GM18498 (cell line): ENCODE results near the gene ZBTB12.
"Not testable (repeated sequence)": the region's sequence is repeated elsewhere in the genome, so short reads cannot be mapped to it uniquely, and the experiment has no call there.

Experiments
- ATAC-seq: cut with Tn5 transposase; IDR thresholded peaks from one replicate; pipeline ENCODE4 v1.9.1; 2021; ENCODE audit warnings: mild to moderate bottlenecking, moderate library complexity; ENCODE audit not compliant: unreplicated experiment

Gene ZBTB12

GRCh38 chr6:31877125-31877650, 24.7 kb downstream of the ZBTB12 start:
- no peak for ATAC-seq

DNA sequence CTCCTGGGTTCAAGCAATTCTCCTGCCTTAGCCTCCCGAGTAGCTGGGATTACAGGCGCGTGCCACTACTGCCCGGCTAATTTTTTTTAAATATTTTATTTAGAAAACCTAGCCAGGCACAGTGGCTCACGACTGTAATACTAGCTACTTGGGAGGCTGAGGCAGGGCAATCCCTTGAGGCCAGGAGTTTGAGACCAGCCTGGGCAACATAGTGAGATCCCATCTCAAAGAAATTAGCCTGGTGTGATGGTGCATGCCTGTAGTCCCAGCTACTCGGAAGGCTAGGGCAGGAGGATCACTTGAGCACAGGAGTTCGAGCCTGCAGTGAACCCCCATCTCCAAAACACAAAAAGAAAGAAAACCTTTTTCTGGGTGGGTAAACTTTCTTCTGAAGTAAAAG, 25.5 kb downstream of the ZBTB12 start:
- ATAC-seq, result no peak

- no peak for ATAC-seq
Measured at GRCh38 chr6:31875877-31876276, 26.0 kb downstream of the ZBTB12 start.

DNA sequence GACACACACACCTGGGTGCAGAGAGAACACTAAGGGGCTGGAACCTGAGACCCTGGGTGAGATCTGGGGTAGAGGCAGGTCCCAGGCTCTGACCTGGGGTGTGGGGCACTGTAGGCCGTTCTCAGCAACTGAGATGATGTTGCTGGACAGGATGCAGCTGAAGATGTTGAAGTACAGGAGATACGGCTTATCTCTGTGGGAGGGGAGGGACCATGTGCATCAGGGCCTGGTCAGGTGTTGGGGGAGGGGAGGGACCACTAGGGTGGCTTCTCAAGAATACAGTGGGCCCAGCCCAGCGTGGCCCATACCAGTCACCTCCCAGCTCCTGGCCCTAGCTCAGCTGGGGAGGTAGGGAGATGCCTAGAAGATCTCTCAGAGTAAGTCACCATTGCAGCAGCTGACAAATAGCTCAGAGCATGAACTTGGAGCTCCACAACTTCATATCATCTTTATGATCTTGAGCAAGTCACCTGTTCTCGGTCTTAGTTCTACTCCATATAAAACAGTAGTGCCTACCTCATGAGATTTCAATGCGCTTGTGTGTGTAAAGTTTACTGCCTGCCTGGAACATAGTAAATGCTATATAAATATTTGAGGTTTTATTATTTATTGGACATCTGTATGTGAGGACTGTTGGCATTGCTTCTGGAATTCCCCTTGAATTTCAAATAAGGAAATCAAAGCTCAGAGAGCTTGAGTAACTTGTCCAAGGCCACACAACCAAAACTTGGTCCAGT, 26.9 kb downstream of the ZBTB12 start:
- ATAC-seq, result no peak

GRCh38 chr6:31874084-31874670, 27.7 kb downstream of the ZBTB12 start:
- ATAC-seq, result no peak

GRCh38 chr6:31871046-31871659, 30.7 kb downstream of the ZBTB12 start:
- no peak for ATAC-seq

DNA sequence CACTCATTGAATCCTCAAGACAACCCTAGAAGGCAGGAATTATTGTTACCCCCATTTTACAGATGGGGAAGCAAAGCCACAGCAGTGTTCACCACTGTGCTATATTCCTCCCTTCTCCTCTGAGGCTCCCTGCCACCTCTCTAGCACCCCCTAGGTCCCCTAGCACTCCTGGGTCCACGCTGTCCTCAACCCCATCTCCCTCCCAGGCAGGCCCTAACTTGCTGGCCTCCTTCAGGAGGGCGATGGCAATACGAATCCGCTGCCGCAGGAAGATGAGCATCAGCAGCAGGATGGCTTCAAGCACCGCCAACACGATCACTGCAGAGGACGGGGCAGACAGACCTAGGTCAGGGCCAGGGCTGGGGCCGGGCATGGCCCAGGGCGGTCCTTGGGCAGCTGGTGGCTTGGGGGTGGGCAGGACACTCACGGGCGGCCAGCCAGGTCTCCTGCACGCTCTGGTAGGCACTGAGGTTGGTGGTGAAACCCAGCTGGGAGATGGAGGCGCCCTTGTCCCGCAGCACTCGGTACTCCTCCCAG, 31.4 kb downstream of the ZBTB12 start:
- ATAC-seq, result no peak

GRCh38 chr6:31869343-31869742, 32.5 kb downstream of the ZBTB12 start:
- ATAC-seq, result no peak

DNA sequence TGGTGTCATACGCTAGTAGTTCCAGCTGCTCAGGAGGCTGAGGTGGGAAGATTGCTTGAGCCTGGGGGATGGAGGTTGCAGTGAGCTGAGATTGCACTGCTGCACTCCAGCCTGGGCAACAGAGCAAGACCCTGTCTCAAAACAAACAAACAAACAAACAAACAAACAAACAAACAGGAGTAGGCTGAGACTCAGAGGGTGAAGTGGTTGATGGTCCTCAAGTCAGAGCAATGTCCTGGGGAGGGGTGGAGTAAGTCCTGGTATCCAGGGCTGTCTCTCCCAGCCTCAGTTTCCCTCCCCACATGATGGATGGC, 33.3 kb downstream of the ZBTB12 start:
- not testable (repeated sequence) for ATAC-seq

DNA sequence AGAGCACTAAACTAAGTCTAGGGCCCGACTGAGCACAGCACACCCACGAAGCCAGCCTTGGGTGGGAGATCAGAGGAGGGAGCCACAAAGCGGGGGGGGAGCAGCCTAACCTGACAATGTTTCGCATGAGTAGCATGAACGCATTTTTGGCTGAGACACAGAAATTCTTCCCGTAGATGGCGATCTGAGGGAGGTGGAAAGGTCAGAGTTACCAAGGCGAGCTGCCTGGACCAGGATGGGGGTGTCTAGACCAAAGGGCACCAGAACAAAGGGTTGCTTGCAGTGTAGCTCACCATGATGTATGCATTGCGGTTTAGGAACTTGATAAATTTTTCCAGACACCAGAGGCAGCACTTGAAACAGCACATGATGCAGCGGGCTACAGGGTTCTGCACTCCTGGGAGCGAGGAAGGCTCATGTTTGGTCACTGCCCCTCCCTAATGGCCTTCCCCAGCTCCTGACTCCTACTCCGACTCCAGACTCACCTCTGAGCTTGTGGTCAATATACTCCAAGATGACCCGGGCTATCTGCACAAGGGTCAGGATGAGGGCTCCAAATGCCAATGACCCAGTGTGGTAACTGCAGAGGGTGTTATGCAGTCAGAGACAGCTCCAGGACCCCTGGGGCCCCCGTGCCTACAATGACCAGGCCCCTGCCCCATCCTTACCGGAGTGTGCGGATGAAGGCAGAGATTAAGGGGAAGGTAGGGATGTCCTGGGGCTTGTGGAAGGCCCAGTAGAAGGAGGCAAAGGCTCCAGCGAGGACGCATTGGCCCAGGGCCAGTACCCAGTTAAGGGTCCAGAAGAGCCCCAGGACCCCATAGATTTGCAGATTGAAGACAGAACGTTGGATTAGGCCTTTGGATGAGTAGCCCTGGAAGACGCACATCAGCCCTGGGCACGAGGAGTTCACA, 36.4 kb downstream of the ZBTB12 start:
- no peak for ATAC-seq

DNA sequence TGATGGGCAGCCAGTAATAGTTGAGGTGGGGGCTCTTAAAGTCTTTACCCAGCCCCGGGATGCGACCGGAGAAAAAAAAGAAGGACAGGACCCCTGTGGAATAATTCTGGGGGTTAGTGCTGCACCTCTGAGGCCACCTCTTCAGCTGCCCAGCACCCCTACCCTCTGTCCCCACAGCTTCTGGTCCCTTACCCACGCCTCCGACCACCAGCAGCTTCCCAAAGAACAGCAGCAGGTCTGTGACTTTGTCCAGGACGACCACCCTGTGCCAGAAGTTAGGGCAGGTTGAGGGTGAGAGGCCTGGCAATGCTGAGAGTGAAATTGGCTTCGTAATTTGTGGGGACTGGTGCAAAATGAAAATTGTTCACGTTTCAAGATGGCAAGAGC, 37.1 kb downstream of the ZBTB12 start:
- no peak for ATAC-seq

- not testable (repeated sequence) for ATAC-seq
Measured at GRCh38 chr6:31864123-31864562, 37.7 kb downstream of the ZBTB12 start.

DNA sequence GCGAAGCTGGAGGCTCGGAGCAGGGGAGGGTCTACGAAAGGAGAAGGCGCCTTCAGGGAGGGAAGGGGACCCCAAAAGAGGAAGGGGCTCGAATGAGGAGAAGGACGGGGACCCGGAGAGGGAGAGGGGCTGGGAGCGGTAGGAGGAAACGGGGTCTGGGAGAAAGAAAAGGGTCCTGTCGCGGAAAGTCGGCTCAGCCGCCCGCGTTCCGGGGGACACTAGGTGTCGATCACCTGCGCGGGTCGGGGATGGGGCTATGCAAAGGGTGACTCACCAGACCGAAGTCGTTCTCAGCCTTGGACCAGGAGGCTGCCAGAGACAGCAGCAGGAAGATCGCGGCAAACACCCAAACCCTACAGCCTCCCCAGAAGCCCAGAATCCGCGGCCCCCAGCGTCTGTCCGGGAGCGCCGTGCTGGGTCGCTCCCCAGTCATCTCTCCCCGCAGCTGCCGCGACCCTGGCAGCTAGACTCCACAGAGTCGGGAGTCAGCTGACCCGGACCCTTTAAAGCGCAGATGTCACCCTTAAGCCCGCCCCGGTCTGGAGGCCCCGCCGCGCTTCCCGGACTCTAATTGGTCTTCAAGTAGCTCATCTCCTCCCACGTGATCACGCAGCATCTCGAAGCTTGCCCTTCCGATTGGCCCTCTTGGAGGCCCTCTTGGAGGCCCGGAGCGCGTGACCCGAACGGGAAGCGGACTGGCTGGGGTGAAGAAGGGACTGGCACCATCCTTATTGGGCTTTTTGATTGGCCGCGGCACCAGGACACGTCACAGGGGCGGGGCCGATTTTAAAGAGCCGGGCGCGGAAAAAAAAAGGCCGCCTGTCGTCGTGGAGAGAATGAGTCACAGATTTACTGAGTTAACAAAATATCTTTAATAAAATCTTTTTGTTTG, 39.3 kb downstream of the ZBTB12 start, which contains the start of gene NEU1:
TSS of gene NEU1 (minus strand) at position 478 of the 892 bp plus-strand sequence. CDS start at position 433, 45 bp downstream.
- ATAC-seq, result peak; percentile 91

GRCh38 chr6:31861919-31862343, 40.0 kb downstream of the ZBTB12 start:
- no peak for ATAC-seq

- no peak for ATAC-seq
Measured at GRCh38 chr6:31861150-31861549, 40.7 kb downstream of the ZBTB12 start.

DNA sequence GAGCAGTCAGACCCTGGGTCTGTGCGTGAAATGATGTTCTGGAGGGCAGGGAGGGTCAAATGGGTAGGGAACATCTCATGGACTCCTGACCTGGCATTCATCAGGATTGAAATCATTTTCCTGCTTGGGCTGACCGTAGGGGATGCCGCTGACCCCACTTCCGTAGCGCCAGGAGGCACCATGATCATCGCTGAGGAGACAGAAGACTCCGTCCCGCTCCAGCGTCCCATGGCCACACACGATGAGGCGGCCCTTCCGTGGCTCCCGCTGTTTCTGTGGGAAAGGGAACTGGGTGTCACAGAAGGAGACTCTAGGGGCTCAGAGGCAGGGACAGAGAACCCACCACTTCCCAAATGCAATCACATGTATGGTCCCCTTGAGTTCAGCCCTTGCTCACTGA, 41.5 kb downstream of the ZBTB12 start:
- no peak for ATAC-seq

GRCh38 chr6:31859923-31860322, 42.0 kb downstream of the ZBTB12 start:
- ATAC-seq, result no peak

- ATAC-seq, result no peak
Measured at GRCh38 chr6:31858707-31859106, 43.2 kb downstream of the ZBTB12 start.

DNA sequence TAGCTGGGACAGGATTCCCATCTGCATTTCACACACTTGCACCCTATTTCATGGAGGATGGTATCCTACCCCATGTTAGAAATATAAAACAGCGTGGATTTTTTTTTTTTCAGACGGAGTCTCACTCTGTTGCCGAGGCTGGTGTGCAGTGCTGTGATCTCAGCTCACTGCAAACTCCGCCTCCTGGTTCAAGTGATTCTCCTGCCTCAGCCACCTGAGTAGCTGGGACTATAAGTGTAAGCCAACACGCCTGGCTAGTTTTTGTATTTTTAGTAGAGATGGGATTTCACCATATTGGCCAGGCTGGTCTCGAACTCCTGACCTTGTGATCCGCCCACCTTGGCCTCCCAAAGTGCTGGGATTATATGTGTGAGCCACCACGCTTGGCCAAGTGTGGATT, 44.1 kb downstream of the ZBTB12 start:
- ATAC-seq, result not testable (repeated sequence)
